K562 treated with DMSO at 1 percent for 12 hours (cell line): Measurements from ENCODE around the gene HSD11B1L. TPM values are rescaled to one million over a fixed set of nuclear protein-coding genes. Genes with fewer than 3 reads are reported as not detected.

ENCODE experiments used
- total RNA-seq: library from RNA; unstranded; fragments of 300-600 nt; gene quantifications from 2 replicates; pipeline ENCODE4 v1.2.3, GENCODE V29; 2022; ENCODE audit not compliant: insufficient read depth

HSD11B1L gene, protein sequence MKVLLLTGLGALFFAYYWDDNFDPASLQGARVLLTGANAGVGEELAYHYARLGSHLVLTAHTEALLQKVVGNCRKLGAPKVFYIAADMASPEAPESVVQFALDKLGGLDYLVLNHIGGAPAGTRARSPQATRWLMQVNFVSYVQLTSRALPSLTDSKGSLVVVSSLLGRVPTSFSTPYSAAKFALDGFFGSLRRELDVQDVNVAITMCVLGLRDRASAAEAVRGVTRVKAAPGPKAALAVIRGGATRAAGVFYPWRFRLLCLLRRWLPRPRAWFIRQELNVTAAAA
- total RNA-seq: 11.2 and 13.8 TPM in 2 replicates

DNA sequence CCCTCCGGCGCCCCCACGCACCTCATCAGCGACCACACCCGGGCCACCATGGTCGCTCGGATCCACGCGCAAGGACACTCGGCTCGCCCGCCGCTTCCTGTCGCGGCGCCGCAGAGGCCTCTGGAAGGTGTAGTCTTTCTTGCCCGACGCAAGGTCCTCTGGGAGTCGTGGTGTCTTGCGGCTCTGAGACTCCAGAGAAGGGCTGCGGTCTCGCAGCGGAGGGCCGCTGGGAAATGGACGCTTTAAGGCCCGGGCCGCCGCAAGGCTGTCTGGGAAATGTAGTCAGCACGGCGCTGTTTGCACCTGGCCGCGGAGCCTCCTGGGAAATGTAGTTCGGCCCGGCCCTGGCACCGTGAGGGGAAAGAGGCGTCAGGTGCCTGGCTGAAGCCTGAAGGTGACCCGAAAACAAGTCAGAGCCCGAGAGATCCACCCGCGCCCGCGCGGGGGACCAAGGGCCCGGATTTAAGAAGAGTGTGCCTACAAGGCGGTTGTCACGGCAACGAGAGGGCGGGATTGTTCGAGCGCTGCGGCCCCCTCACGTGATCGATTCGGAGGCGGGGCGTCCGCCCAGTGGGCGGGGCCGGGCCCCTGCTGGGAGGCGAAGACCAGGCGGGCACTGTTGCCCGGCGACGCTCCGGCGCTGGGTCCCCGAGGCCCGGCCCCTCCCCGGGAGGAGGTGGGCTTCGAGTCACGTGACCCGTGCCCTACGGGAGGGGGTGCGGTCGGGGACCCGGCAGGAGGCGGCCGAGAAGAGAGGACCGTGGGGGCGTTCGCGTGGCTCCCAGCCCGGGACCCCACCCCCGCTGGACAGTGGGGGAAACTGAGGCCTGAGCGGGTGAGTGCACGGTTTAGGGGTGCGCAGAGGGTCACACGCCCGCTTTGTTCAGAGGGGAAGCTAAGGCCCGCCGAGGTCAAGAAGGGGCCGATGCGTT, at the start of gene HSD11B1L, which contains the start of gene MICOS13:
Gene HSD11B1L, plus strand, starts transcription at position 591 of the 932 bp plus-strand sequence. CDS start 3,806 bp downstream, outside the sequence.
Gene MICOS13, minus strand, starts transcription at position 80 of the 932 bp plus-strand sequence. Its CDS starts 30 bp downstream, at position 50.

DNA sequence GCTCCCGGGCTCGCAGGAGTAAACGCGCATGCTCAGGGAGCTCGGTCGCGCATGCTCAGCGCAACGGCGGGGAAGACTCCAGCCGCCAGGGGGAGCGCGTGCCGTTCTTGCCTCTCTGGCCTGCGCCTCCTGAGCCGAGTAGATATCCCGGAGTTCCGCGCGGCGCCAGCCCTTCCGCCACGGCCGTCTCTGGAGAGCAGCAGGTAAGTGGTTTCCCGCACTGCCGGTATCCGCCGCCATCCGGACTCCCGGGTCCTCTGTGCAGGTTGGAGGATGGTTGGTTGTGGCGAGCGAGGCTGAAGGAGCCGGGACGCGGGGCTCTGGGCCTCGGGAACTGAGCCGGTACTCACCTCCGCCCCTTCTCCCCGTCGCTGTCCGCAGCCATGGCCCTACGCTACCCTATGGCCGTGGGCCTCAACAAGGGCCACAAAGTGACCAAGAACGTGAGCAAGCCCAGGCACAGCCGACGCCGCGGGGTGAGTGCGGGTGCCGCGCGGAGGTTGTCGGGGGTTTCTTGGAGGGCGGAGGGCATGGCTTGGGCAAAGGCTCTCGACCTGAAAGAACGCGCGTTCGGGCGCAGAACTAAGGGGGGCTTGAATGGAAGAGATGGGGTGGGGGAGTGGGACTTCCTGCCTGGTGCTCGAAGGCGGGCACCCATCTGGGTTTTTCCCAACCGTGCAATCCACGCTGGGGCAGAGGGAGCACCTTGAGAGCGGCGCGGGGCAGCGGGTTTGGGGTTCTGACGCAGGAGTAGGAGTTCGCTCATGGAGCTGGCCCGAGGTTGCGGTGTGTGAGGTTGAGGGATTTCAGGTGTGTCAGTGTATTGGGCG, 9.5 kb downstream of the HSD11B1L start, which contains the start of gene RPL36:
Gene RPL36, plus strand, starts transcription at position 171 of the 830 bp plus-strand sequence. Its CDS starts 213 bp downstream, at position 384.

DNA sequence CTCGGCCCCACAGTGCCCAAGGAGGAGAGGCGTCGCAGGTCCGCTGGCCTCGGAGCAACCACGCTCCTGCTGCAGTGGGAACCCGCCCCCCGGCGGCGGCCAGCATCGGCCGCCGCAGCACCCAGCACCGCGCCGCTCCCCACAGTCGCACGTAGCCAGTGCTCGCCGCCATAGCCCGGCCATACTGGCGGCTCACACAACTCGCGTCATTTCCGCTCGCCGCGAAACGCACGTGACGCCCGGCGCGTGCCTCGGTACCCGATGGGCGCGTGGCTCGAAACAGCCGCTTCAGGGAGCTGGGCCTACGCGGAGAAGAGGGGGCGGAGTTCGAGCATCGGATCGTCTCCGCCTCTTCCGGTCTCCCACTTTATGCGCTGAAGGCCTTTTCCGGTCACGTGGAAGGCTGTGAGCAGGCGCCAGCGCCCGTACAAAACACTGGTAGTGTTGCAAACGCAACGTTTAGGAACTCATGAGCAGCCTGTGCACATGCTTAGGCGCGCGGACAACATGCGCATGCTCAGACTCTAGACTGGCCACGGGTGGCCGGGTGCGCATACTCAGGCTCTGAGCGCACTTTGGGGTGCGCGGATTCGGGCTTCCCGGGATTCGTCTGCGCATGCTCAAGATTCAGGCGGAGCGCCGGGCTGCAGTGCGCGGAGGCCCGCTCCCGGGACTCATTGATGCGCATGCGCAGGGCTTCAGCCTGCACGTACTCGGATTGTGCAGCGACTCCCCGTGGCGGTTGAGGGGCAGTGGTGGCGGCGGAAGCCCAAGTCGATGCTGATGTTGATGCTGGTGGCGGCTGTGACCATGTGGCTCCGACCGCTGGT, 39.3 kb downstream of the HSD11B1L start, which contains the start of the genes CATSPERD and LONP1:
Gene CATSPERD, plus strand, starts transcription at position 677 of the 830 bp plus-strand sequence. Its CDS starts 101 bp downstream, at position 778.
Gene LONP1, minus strand, starts transcription at position 186 of the 830 bp plus-strand sequence. Its CDS starts 14 bp downstream, at position 172.

Other genes starting within 250 kb of the HSD11B1L start
- not detected in 2 replicates for gene ZNRF4, start 225.6 kb upstream of the HSD11B1L start, total RNA-seq
- 0.20 and 0.52 TPM in 2 replicates for gene TINCR, start 113.1 kb upstream of the HSD11B1L start, total RNA-seq
- 55.5 and 58.7 TPM in 2 replicates for gene SAFB2, start 58.3 kb upstream of the HSD11B1L start, total RNA-seq
- gene SAFB, start 57.9 kb upstream of the HSD11B1L start, total RNA-seq: 93.0 and 118 TPM in 2 replicates
- gene MICOS13, start 511 bp upstream of the HSD11B1L start, total RNA-seq: 29.6 and 55.9 TPM in 2 replicates
- gene RPL36, start 9.3 kb downstream of the HSD11B1L start, total RNA-seq: 1,237 and 1,942 TPM in 2 replicates
- 190 and 205 TPM in 2 replicates for gene LONP1, start 39.1 kb downstream of the HSD11B1L start, total RNA-seq
- gene CATSPERD, start 39.6 kb downstream of the HSD11B1L start, total RNA-seq: not detected in 2 replicates
- gene PRR22, start 103.7 kb downstream of the HSD11B1L start, total RNA-seq: 2.0 and 3.4 TPM in 2 replicates
- 36.3 and 46.8 TPM in 2 replicates for gene DUS3L, start 110.1 kb downstream of the HSD11B1L start, total RNA-seq
- 24.5 and 33.8 TPM in 2 replicates for gene NRTN, start 124.0 kb downstream of the HSD11B1L start, total RNA-seq
- not detected in 2 replicates for gene FUT6, start 158.7 kb downstream of the HSD11B1L start, total RNA-seq
- gene FUT3, start 170.4 kb downstream of the HSD11B1L start, total RNA-seq: 1.5 TPM in 1 of 2 replicates, not detected in the other
- gene FUT5, start 189.5 kb downstream of the HSD11B1L start, total RNA-seq: not detected in 2 replicates
- 494 and 896 TPM in 2 replicates for gene NDUFA11, start 222.8 kb downstream of the HSD11B1L start, total RNA-seq
- 0.60 and 4.2 TPM in 2 replicates for gene VMAC, start 223.8 kb downstream of the HSD11B1L start, total RNA-seq
- gene CAPS, start 233.2 kb downstream of the HSD11B1L start, total RNA-seq: 5.2 and 7.9 TPM in 2 replicates